HepG2 (cell line): ENCODE measurements around the gene TREML4.

Source experiments
- FOXJ3 ChIP-seq: sonication (generic); formaldehyde crosslinking; IDR thresholded peaks from 2 replicates; pipeline ENCODE4 v1.4.0; 2020; ENCODE audit warnings: missing genetic modification reagents, mild to moderate bottlenecking, borderline replicate concordance
- U2AF2 ChIP-seq: fragments of 200-400 bp; formaldehyde crosslinking; IDR thresholded peaks from 2 replicates; pipeline ENCODE4 v1.6.1; 2017; ENCODE audit warnings: low read depth, mild to moderate bottlenecking, low read length
- ZZZ3 ChIP-seq: sonication (generic); formaldehyde crosslinking; IDR thresholded peaks from 2 replicates; pipeline ENCODE4 v1.4.0; 2020; ENCODE audit warnings: missing genetic modification reagents, mild to moderate bottlenecking, borderline replicate concordance
- TF ChIP-seq, protein P1 (sequence below): sonication (generic); formaldehyde crosslinking; IDR thresholded peaks from 2 replicates; pipeline ENCODE4 v1.5.0; 2020; ENCODE audit warnings: mild to moderate bottlenecking, missing genetic modification reagents, moderate library complexity

- TF ChIP-seq ZZZ3 (no peak), U2AF2 (no peak), FOXJ3 (CRISPR knock-in tag) (no peak)
- TF ChIP-seq, protein P1, sequence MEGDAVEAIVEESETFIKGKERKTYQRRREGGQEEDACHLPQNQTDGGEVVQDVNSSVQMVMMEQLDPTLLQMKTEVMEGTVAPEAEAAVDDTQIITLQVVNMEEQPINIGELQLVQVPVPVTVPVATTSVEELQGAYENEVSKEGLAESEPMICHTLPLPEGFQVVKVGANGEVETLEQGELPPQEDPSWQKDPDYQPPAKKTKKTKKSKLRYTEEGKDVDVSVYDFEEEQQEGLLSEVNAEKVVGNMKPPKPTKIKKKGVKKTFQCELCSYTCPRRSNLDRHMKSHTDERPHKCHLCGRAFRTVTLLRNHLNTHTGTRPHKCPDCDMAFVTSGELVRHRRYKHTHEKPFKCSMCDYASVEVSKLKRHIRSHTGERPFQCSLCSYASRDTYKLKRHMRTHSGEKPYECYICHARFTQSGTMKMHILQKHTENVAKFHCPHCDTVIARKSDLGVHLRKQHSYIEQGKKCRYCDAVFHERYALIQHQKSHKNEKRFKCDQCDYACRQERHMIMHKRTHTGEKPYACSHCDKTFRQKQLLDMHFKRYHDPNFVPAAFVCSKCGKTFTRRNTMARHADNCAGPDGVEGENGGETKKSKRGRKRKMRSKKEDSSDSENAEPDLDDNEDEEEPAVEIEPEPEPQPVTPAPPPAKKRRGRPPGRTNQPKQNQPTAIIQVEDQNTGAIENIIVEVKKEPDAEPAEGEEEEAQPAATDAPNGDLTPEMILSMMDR = no peak
Measured at GRCh38 chr6:41277605-41278004, 49.5 kb downstream of the TREML4 start.
